Loucy (cell line): Measurements from ENCODE around the gene SCN11A.

Experiments used
- CTCF ChIP-seq: fragments of 200-600 bp; sonication (generic); conservative IDR thresholded peaks from 2 replicates; pipeline ENCODE4 v1.5.1; 2014; ENCODE audit warnings: mild to moderate bottlenecking, antibody characterized with exemption, low read length
- EZH2phosphoT487 ChIP-seq: fragments of 200-600 bp; IDR thresholded peaks from 2 replicates; pipeline ENCODE4 v1.6.1; 2018; ENCODE audit warnings: antibody characterized with exemption, mild to moderate bottlenecking, moderate library complexity, borderline replicate concordance

- TF ChIP-seq CTCF = no peak
- TF ChIP-seq EZH2phosphoT487 = no peak
Observed at GRCh38 chr3:39021029-39021428, 30.7 kb downstream of the SCN11A start.
